Gastroesophageal sphincter (tissue), 4 donors: Measurements from ENCODE around the gene GLG1. TPM values are rescaled to one million over a fixed set of nuclear protein-coding genes. Genes with fewer than 3 reads are reported as not detected.

Experiments
- ATAC-seq: fragments of 150-250 bp; one replicate; pipeline ENCODE4 v1.9.1; 2016; ENCODE audit warnings: mild to moderate bottlenecking, moderate library complexity
- H3K27ac ChIP-seq, 4 donors: fragments of 200-600 bp; sonication (generic) in 3 of 4; 1 replicate in 3 of 4; 2 replicates in 1 of 4; pipeline ENCODE4 v1.5.1; 2016 to 2019
- H3K27me3 ChIP-seq: fragments of 200-600 bp; sonication (generic); one replicate; pipeline ENCODE4 v1.5.1; 2019
- H3K36me3 ChIP-seq, 2 donors: fragments of 200-600 bp; sonication (generic); one replicate each; pipeline ENCODE4 v1.5.1; 2019; ENCODE audit warnings: control low read depth in 1 of 2
- H3K4me1 ChIP-seq, 3 donors: fragments of 200-600 bp; sonication (generic); 1 replicate in 2 of 3; 2 replicates in 1 of 3; pipeline ENCODE4 v1.5.1; 2016 to 2019; ENCODE audit warnings: control low read depth in 2 of 3
- H3K4me3 ChIP-seq, 2 donors: fragments of 200-600 bp; sonication (generic); one replicate each; pipeline ENCODE4 v1.5.1; 2019; ENCODE audit warnings: mild to moderate bottlenecking in 1 of 2, moderate library complexity in 1 of 2
- H3K9me3 ChIP-seq, 3 donors: fragments of 200-600 bp; sonication (generic); one replicate each; pipeline ENCODE4 v1.5.1; 2017 to 2019; ENCODE audit warnings: control low read depth in 2 of 3
- CTCF ChIP-seq, 4 experiments: fragments of 200-600 bp in 2 of 4; fragments of 450-650 bp in 2 of 4; sonication (generic) in 1 of 4; IDR thresholded peaks; one replicate each; pipeline ENCODE4 v1.5.1; 2017 to 2019; ENCODE audit warnings: antibody characterized with exemption in 4 of 4, mild to moderate bottlenecking in 2 of 4, moderate library complexity in 2 of 4
- EP300 ChIP-seq: sonication (generic); formaldehyde crosslinking; IDR thresholded peaks from one replicate; pipeline ENCODE4 v1.6.1; 2017; ENCODE audit warnings: antibody characterized with exemption, mild to moderate bottlenecking
- POLR2A ChIP-seq, 2 donors: fragments of 450-650 bp; IDR thresholded peaks; one replicate each; pipeline ENCODE4 v1.6.1; 2017; ENCODE audit warnings: antibody characterized with exemption in 2 of 2, mild to moderate bottlenecking in 2 of 2, moderate library complexity in 1 of 2
- POLR2AphosphoS5 ChIP-seq: sonication (generic); formaldehyde crosslinking; IDR thresholded peaks from one replicate; pipeline ENCODE4 v1.6.1; 2017; ENCODE audit warnings: antibody characterized with exemption
- WGBS, 2 donors: methylation state at CpG; one replicate each; pipeline ENCODE4 v1.1.5; 2018; ENCODE audit warnings: low coverage in 1 of 2; 5-methylcytosine and 5-hydroxymethylcytosine counted together
- total RNA-seq, 4 donors: library from RNA; depleted of rRNA; stranded (reverse); fragments of >200 nt; gene quantifications; one replicate each; pipeline ENCODE4 v1.1.0, GENCODE V29; 2016

The GLG1 gene
- total RNA-seq, 4 donors from 2014 or later: 121 to 151 (median 139) TPM

- no peak overlapping the region for H3K4me3 ChIP-seq
- WGBS, 2 donors: 87% methylated on average over 7 to 9 of the region's 9 CpGs
- no peaks in the 10 kb centered on the region for H3K27me3 ChIP-seq
- TF ChIP-seq CTCF (IDR thresholded peaks at IDR 0.05): no peak
- TF ChIP-seq POLR2A (IDR thresholded peaks at IDR 0.05): no peak
- TF ChIP-seq POLR2AphosphoS5: no peak
- no peak for TF ChIP-seq EP300
- no peak overlapping the region for H3K27ac ChIP-seq
- no peaks in the 10 kb centered on the region for H3K9me3 ChIP-seq
- peaks cover 0 to 40% (median 0%) of the 10 kb centered on the region in 3 donors for H3K4me1 ChIP-seq
- no peak for ATAC-seq
- no peaks in the 10 kb centered on the region for H3K36me3 ChIP-seq
Observed at GRCh38 chr16:74583926-74584666, 22.8 kb downstream of the GLG1 start.

- TF ChIP-seq CTCF (IDR thresholded peaks at IDR 0.05) (no peak), EP300 (no peak), POLR2A (IDR thresholded peaks at IDR 0.05) (no peak), POLR2AphosphoS5 (no peak)
- Histone ChIP-seq H3K4me3 (no peak overlapping the region), H3K9me3 (no peaks in the 10 kb centered on the region), H3K4me1 (peaks cover 0 to 45% (median 5%) of the 10 kb centered on the region in 3 donors), H3K27me3 (no peaks in the 10 kb centered on the region), H3K36me3 (no peaks in the 10 kb centered on the region), H3K27ac (no peak overlapping the region)
- 60 to 100% methylated on average over 1 of the region's 1 CpG for WGBS, 2 donors
- ATAC-seq: no peak
Observed at GRCh38 chr16:74582970-74583369, 23.9 kb downstream of the GLG1 start.

- WGBS, 2 donors: 85 to 87% methylated on average over 3 of the region's 3 CpGs
- H3K9me3 ChIP-seq: no peaks in the 10 kb centered on the region
- no peaks in the 10 kb centered on the region for H3K36me3 ChIP-seq
- peaks cover 0 to 50% (median 5%) of the 10 kb centered on the region in 3 donors for H3K4me1 ChIP-seq
- no peak for TF ChIP-seq POLR2AphosphoS5
- no peak for TF ChIP-seq POLR2A (IDR thresholded peaks at IDR 0.05)
- TF ChIP-seq EP300: no peak
- no peak for TF ChIP-seq CTCF (IDR thresholded peaks at IDR 0.05)
- no peak overlapping the region for H3K27ac ChIP-seq
- H3K27me3 ChIP-seq: no peaks in the 10 kb centered on the region
- ATAC-seq: no peak
- H3K4me3 ChIP-seq: no peak overlapping the region
Observed at GRCh38 chr16:74580833-74581232, 26.1 kb downstream of the GLG1 start.

- no peak for TF ChIP-seq EP300
- no peak for TF ChIP-seq POLR2A (IDR thresholded peaks at IDR 0.05)
- no peak for TF ChIP-seq POLR2AphosphoS5
- ATAC-seq: no peak
Observed at GRCh38 chr16:74578838-74579237, 28.1 kb downstream of the GLG1 start.

GRCh38 chr16:74578433-74578832 is 28.5 kb downstream of the GLG1 start:
- TF ChIP-seq EP300 (no peak), CTCF (IDR thresholded peaks at IDR 0.05) (no peak), POLR2AphosphoS5 (no peak), POLR2A (IDR thresholded peaks at IDR 0.05) (no peak)
- H3K4me3 ChIP-seq: no peak overlapping the region
- H3K9me3 ChIP-seq: no peaks in the 10 kb centered on the region
- H3K36me3 ChIP-seq: no peaks in the 10 kb centered on the region
- H3K4me1 ChIP-seq: peaks cover 0 to 51% (median 5%) of the 10 kb centered on the region in 3 donors
- no peak overlapping the region for H3K27ac ChIP-seq
- no peaks in the 10 kb centered on the region for H3K27me3 ChIP-seq
- WGBS, 2 donors: 82 to 90% methylated on average over 3 of the region's 3 CpGs
- ATAC-seq: no peak

More at GRCh38 chr16:74578838-74579237, 28.1 kb downstream of the GLG1 start:
- Histone ChIP-seq H3K4me1 (peaks cover 0 to 53% (median 5%) of the 10 kb centered on the region in 3 donors), H3K36me3 (no peaks in the 10 kb centered on the region), H3K27ac (no peak overlapping the region), H3K27me3 (no peaks in the 10 kb centered on the region), H3K4me3 (no peak overlapping the region), H3K9me3 (no peaks in the 10 kb centered on the region)
- WGBS, 2 donors: 94 to 100% methylated on average over 2 to 3 of the region's 3 CpGs
